GM12878 (cell line): ENCODE results near the gene CPT2. TPM values are rescaled to one million over a fixed set of nuclear protein-coding genes. Genes with fewer than 3 reads are reported as not detected.

Experiments used
- E2F8 ChIP-seq: fragments of 450-650 bp; IDR thresholded peaks from 2 replicates; pipeline ENCODE4 v1.6.1; 2018; ENCODE audit warnings: mild to moderate bottlenecking, low read depth, moderate library complexity; ENCODE audit not compliant: partially characterized antibody
- GATAD2B ChIP-seq: fragments of 450-650 bp; conservative IDR thresholded peaks from 2 replicates; pipeline ENCODE4 v1.6.1; 2017; ENCODE audit warnings: low read depth, mild to moderate bottlenecking, moderate library complexity
- HDAC2 ChIP-seq: fragments of 200-600 bp; sonication (generic); IDR thresholded peaks from 2 replicates; pipeline ENCODE4 v1.6.1; 2017
- KLF5 ChIP-seq: fragments of 450-650 bp; IDR thresholded peaks from 2 replicates; pipeline ENCODE4 v1.6.1; 2014; ENCODE audit warnings: mild to moderate bottlenecking; ENCODE audit not compliant: partially characterized antibody
- MYB ChIP-seq: fragments of 150-350 bp; IDR thresholded peaks from 2 replicates; pipeline ENCODE4 v1.6.1; 2014; ENCODE audit warnings: mild to moderate bottlenecking, low read depth, low read length, borderline replicate concordance
- NRF1 ChIP-seq: conservative IDR thresholded peaks from 2 replicates; pipeline ENCODE4 v1.6.1; 2011; ENCODE audit warnings: mild to moderate bottlenecking, low read depth, low read length, improper control_type of control experiment
- PBX3 ChIP-seq: IDR thresholded peaks from 2 replicates; pipeline ENCODE4 v1.6.1; 2011; ENCODE audit warnings: mild to moderate bottlenecking, low read depth, low read length, moderate library complexity; ENCODE audit not compliant: insufficient replicate concordance
- RFX5 ChIP-seq: IDR thresholded peaks from 2 replicates; pipeline ENCODE4 v1.6.1; 2011; ENCODE audit warnings: low read depth, low read length, improper control_type of control experiment
- SMAD5 ChIP-seq: IDR thresholded peaks from 2 replicates; pipeline ENCODE4 v1.6.1; 2016; ENCODE audit warnings: antibody characterized with exemption, low read depth
- SMC3 ChIP-seq: IDR thresholded peaks from 2 replicates; pipeline ENCODE4 v1.6.1; 2011; ENCODE audit warnings: low read length, improper control_type of control experiment, borderline replicate concordance
- SRF ChIP-seq, 2 experiments: IDR thresholded peaks; 2 replicates each; pipeline ENCODE4 v1.6.1; 2011; ENCODE audit warnings: low read depth in 2 of 2, low read length in 2 of 2, mild to moderate bottlenecking in 1 of 2, moderate library complexity in 1 of 2
- STAT3 ChIP-seq: IDR thresholded peaks from 2 replicates; pipeline ENCODE4 v1.6.1; 2011; ENCODE audit warnings: low read depth, low read length, improper control_type of control experiment
- ZBTB40 ChIP-seq: fragments of 450-650 bp; IDR thresholded peaks from 2 replicates; pipeline ENCODE4 v1.6.1; 2016; ENCODE audit warnings: mild to moderate bottlenecking, moderate library complexity, borderline replicate concordance
- ZNF24 ChIP-seq: fragments of 450-650 bp; IDR thresholded peaks from 2 replicates; pipeline ENCODE4 v1.6.1; 2017; ENCODE audit warnings: antibody characterized with exemption, mild to moderate bottlenecking
- ZNF592 ChIP-seq: fragments of 450-650 bp; IDR thresholded peaks from 2 replicates; pipeline ENCODE4 v1.6.1; 2017; ENCODE audit warnings: mild to moderate bottlenecking, moderate library complexity
- ZNF622 ChIP-seq: fragments of 450-650 bp; IDR thresholded peaks from 2 replicates; pipeline ENCODE4 v1.6.1; 2017; ENCODE audit warnings: mild to moderate bottlenecking, inconsistent platforms
- polyA plus RNA-seq, 11 experiments: library from polyadenylated mRNA; depleted of rRNA in 4 of 11; unstranded in 6 of 11; stranded (reverse) in 5 of 11; fragments of >200 nt; fragmentation: Nextera tagmentation in 4 of 11; fragmentation: Illumina TruSeq in 1 of 11; extraction: Ambion mirVana in 4 of 11; extraction: Trizol in 1 of 11; gene quantifications; 1 replicate in 1 of 11; 2 replicates in 10 of 11; pipeline versions ENCODE4 v1.2.1 to v1.2.3, GENCODE V29; 2011 to 2016; ENCODE audit warnings: inconsistent platforms in 2 of 11, missing spikeins in 2 of 11, low read depth in 1 of 11
- total RNA-seq, 4 experiments: library from RNA; depleted of rRNA in 3 of 4; stranded (reverse); fragments of >200 nt in 3 of 4; fragmentation: Illumina TruSeq in 1 of 4; extraction: Trizol in 1 of 4; gene quantifications; 2 replicates each; pipeline versions ENCODE4 v1.2.1 to v1.2.3, GENCODE V29; 2013 to 2021

The CPT2 gene
- total and polyA plus RNA-seq, 10 of the 15 experiments (the other 5 are each of a cell fraction or from before 2014, with no cell fraction given), result 10.1 to 36.2 (median 26.3) TPM

- no peak for TF ChIP-seq ZNF592
- peak; percentile 24 for TF ChIP-seq PBX3
- TF ChIP-seq NRF1, result no peak
- no peak for TF ChIP-seq MYB
- peak; percentile 57; the same call in 1 of the 2 replicates for TF ChIP-seq STAT3
- no peak for TF ChIP-seq HDAC2
- no peak for TF ChIP-seq SMAD5
- peak in 1 of 2 experiments; percentile 89; a peak in 2 of 4 replicates for TF ChIP-seq SRF (IDR thresholded peaks at IDR 0.05; ENCODE audit: low read depth in 2 of 2, low read length in 2 of 2)
- TF ChIP-seq ZBTB40, result peak; percentile 94
- no peak; the same call in 1 of the 2 replicates for TF ChIP-seq GATAD2B
- TF ChIP-seq E2F8, result peak; percentile 89
- TF ChIP-seq RFX5, result 0 out of 2 replicates have a peak, but pooled peaks have one; percentile 37
- no peak for TF ChIP-seq ZNF622
- TF ChIP-seq ZNF24, result no peak
- peak; percentile 85 for TF ChIP-seq KLF5
- 0 out of 2 replicates have a peak, but pooled peaks have one; percentile 15 for TF ChIP-seq SMC3
Observed at GRCh38 chr1:53238197-53239155, 41.9 kb downstream of the CPT2 start, which contains the start of gene MAGOH (continued).
